Kidney (tissue), 14 donors: ENCODE results near the gene TRAF4. TPM values are rescaled to one million over a fixed set of nuclear protein-coding genes. Genes with fewer than 3 reads are reported as not detected.
"Not testable (repeated sequence)": the region's sequence is repeated elsewhere in the genome, so short reads cannot be mapped to it uniquely, and the experiment has no call there.

Experiments
- DNase-seq, 5 donors: peaks; one replicate each; pipeline ENCODE4 v3.0.0-alpha.2; 2013 to 2020
- FAIRE-seq: peaks from 2 replicates; lab custom pipeline; 2012; peaks lifted over from hg19 to GRCh38; lab: Jason Lieb, UNC
- H3K27ac ChIP-seq, 2 donors: one replicate each; pipeline ENCODE4 v1.7.0; 2013; ENCODE audit warnings: low read depth in 2 of 2, low read length in 2 of 2, inconsistent platforms in 1 of 2
- H3K27me3 ChIP-seq: one replicate; pipeline ENCODE4 v1.7.1; 2013; ENCODE audit warnings: low read length, inconsistent platforms; ENCODE audit not compliant: control insufficient read depth, insufficient read depth
- H3K36me3 ChIP-seq, 3 donors: one replicate each; pipeline versions ENCODE4 v1.7.0 to v1.7.1; 2013; ENCODE audit warnings: low read length in 3 of 3, control low read depth in 1 of 3, inconsistent platforms in 1 of 3; ENCODE audit not compliant: insufficient read depth in 3 of 3, control insufficient read depth in 2 of 3
- H3K4me1 ChIP-seq, 3 donors: one replicate each; pipeline versions ENCODE4 v1.7.0 to v1.7.1; 2013; ENCODE audit warnings: low read length in 3 of 3, inconsistent platforms in 1 of 3, low read depth in 1 of 3; ENCODE audit not compliant: control insufficient read depth in 2 of 3, insufficient read depth in 2 of 3
- H3K4me3 ChIP-seq, 3 donors: one replicate each; pipeline versions ENCODE4 v1.7.0 to v1.8.1; 2013; ENCODE audit warnings: low read length in 3 of 3, control low read depth in 1 of 3, inconsistent platforms in 1 of 3
- H3K9ac ChIP-seq, 3 donors: one replicate each; pipeline versions ENCODE4 v1.7.0 to v1.7.1; 2013; ENCODE audit warnings: low read length in 3 of 3, control low read depth in 1 of 3, inconsistent platforms in 1 of 3
- H3K9me3 ChIP-seq, 3 donors: one replicate each; pipeline versions ENCODE4 v1.7.0 to v1.7.1; 2013; ENCODE audit warnings: low read length in 3 of 3, control low read depth in 1 of 3, inconsistent platforms in 1 of 3; ENCODE audit not compliant: control insufficient read depth in 2 of 3, insufficient read depth in 1 of 3
- intact Hi-C: fragments of 100-400 bp; cut with DNase I; formaldehyde crosslinking; loops from one replicate; pipeline ENCODE4 v1.11.1; 2022
- polyA plus RNA-seq: library from polyadenylated mRNA; stranded (reverse); fragments of 350-450 nt; fragmentation: Illumina TruSeq; extraction: RNeasy Lipid Tissue Mini Kit (QIAGEN cat#74804); gene quantifications from one replicate; pipeline ENCODE4 v1.2.3, GENCODE V29; 2014; ENCODE audit warnings: low read depth, low replicate concordance; ENCODE audit not compliant: insufficient read depth
- total RNA-seq: library from RNA; stranded (reverse); fragmentation: NEBNext Ultra II Directional; extraction: Animal tissue kit (Norgen Biotek cat#: 25700); gene quantifications from one replicate; pipeline ENCODE4 v1.2.1, GENCODE V29; 2021
- TF ChIP-seq, protein P1 (sequence below): IDR thresholded peaks from 3 replicates; pipeline ENCODE4 v1.5.1; 2012; ENCODE audit warnings: mild to moderate bottlenecking, moderate library complexity, borderline replicate concordance; ENCODE audit not compliant: insufficient read depth; ENCODE audit errors: extremely low read depth
- donor health status: control.
- donor health status: control.
- donor health status: control.
- donor health status: control.
- donor health status: control.
- donor health status: DM: yes; HTN: yes; CAD: no.
- donor health status: Normal renal cell carcinoma (clear cell type).

The TRAF4 gene
- total and polyA plus RNA-seq, 2 donors from 2014 or later: 53.4 to 118 TPM

DNA sequence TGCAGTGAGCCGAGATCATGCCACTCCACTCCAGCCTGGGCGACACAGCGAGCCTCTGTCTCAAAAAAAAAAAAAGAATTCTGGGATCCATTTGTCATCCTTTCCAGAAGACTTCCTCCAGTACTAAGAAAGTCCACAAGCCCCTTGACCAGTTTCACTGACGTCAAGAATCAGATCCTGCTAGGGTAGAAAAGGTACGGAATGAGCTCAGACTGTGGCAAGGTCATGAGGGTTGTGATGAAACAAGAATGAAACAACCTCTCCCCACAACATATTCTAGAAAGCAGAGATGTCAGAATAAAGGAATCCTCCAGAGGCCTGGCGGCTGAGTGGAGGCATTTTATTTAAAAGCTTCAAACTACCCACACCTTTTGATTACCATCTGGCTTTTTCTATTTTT is 29.9 kb downstream of the TRAF4 start:
- Histone ChIP-seq H3K4me1 (no peaks in the 10 kb centered on the region), H3K36me3 (no peaks in the 10 kb centered on the region), H3K4me3 (no peak overlapping the region), H3K9ac (no peak overlapping the region), H3K27me3 (no peaks in the 10 kb centered on the region), H3K9me3 (no peaks in the 10 kb centered on the region), H3K27ac (no peak overlapping the region)
- intact Hi-C loops: no loop called here
- DNase-seq: no peak
- no peak for FAIRE-seq
- TF ChIP-seq, protein P1, sequence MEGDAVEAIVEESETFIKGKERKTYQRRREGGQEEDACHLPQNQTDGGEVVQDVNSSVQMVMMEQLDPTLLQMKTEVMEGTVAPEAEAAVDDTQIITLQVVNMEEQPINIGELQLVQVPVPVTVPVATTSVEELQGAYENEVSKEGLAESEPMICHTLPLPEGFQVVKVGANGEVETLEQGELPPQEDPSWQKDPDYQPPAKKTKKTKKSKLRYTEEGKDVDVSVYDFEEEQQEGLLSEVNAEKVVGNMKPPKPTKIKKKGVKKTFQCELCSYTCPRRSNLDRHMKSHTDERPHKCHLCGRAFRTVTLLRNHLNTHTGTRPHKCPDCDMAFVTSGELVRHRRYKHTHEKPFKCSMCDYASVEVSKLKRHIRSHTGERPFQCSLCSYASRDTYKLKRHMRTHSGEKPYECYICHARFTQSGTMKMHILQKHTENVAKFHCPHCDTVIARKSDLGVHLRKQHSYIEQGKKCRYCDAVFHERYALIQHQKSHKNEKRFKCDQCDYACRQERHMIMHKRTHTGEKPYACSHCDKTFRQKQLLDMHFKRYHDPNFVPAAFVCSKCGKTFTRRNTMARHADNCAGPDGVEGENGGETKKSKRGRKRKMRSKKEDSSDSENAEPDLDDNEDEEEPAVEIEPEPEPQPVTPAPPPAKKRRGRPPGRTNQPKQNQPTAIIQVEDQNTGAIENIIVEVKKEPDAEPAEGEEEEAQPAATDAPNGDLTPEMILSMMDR: no peak

DNA sequence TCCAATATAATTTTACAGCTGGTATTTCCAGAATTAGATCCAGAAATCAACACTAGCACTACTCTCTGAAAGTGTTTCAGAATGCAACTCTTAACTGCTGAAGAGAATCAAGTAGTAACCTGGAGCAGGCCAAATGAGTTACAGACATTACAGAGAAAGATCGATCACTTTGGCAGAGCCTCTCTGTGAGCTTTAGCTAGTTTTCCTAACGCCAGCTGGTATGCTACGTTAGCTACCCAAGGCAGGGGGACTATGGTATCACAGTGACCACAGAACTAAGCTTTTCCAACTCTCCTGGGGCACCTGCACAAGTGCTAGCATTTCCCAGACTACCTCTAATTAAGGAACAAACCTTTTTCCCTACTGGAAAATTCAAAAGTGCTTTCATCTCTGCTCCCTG is 30.4 kb downstream of the TRAF4 start:
- Histone ChIP-seq H3K9me3 (no peaks in the 10 kb centered on the region), H3K9ac (no peak overlapping the region), H3K27ac (no peak overlapping the region), H3K4me3 (no peak overlapping the region), H3K27me3 (no peaks in the 10 kb centered on the region), H3K36me3 (no peaks in the 10 kb centered on the region), H3K4me1 (no peaks in the 10 kb centered on the region)
- intact Hi-C loops: no loop called here
- FAIRE-seq (no peak), DNase-seq (no peak)
- TF ChIP-seq, protein P1: no peak

DNA sequence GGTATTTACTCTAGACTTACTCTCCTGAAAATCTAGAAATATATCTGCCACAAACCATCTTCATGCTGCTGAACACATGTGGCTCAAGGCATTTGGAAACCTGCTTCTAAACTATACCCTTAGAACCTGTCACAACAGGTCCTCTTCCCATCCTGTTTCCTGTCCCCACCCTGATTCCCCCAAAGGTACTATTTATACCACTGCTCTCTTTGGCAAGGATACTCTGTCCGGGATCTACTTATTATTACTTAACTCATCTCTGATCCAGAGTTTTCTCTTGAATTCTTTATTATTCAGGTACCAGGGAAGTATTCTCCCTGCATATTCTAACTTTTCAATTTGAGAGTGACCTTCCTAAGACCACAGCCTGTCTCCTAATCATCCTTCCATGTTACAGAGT is 33.4 kb downstream of the TRAF4 start:
- no peaks in the 10 kb centered on the region for H3K4me1 ChIP-seq
- intact Hi-C loops: no loop called here
- H3K27me3 ChIP-seq: no peaks in the 10 kb centered on the region
- H3K4me3 ChIP-seq: no peak overlapping the region
- FAIRE-seq: no peak
- H3K9me3 ChIP-seq: no peaks in the 10 kb centered on the region
- H3K9ac ChIP-seq: no peak overlapping the region
- DNase-seq: no peak
- H3K36me3 ChIP-seq: no peaks in the 10 kb centered on the region
- H3K27ac ChIP-seq: no peak overlapping the region
- TF ChIP-seq, protein P1: no peak

DNA sequence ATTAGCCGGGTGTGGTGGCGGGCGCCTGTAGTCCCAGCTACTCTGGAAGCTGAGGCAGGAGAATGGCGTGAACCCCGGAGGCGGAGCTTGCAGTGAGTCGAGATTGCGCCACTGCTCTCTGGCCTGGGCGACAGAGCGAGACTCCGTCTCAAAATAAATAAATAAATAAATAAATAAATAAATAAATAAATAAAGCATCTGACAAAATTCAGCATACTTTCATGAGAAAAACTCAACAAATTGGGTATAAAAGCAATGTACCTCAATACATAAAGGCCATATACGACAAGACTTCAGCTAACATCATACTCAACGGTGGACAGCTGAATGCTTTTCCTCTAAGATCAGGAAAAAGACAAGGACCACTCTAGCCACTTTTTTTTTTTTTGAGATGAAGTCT is 35.8 kb downstream of the TRAF4 start:
- H3K36me3 ChIP-seq, H3K4me1 ChIP-seq, H3K9ac ChIP-seq, H3K4me3 ChIP-seq, H3K27me3 ChIP-seq, H3K9me3 ChIP-seq, DNase-seq, FAIRE-seq, H3K27ac ChIP-seq, intact Hi-C loops: not testable (repeated sequence)
